DOHH2 (cell line): ENCODE results near the gene TMEM14C.

ENCODE experiments used
- H3F3A ChIP-seq: fragments of 200-600 bp; sonication (generic), shearing (Covaris generic); 2 replicates; pipeline ENCODE4 v1.6.0; 2016; ENCODE audit warnings: antibody characterized with exemption, mild to moderate bottlenecking; ENCODE audit not compliant: control insufficient read depth, insufficient read depth
- H3K27ac ChIP-seq: fragments of 200-600 bp; sonication (generic); 2 replicates; pipeline ENCODE4 v1.5.1; 2014; ENCODE audit warnings: low read depth, mild to moderate bottlenecking, low read length, moderate library complexity
- H3K27me3 ChIP-seq: fragments of 200-600 bp; sonication (generic); 2 replicates; pipeline ENCODE4 v1.6.1; 2014; ENCODE audit warnings: mild to moderate bottlenecking, low read length, mixed read lengths; ENCODE audit not compliant: control insufficient read depth
- H3K36me3 ChIP-seq: fragments of 200-600 bp; sonication (generic); 2 replicates; pipeline ENCODE4 v1.6.1; 2014; ENCODE audit warnings: mild to moderate bottlenecking, low read length, moderate library complexity, mixed read lengths; ENCODE audit not compliant: control insufficient read depth
- H3K4me1 ChIP-seq: fragments of 200-600 bp; sonication (generic); 2 replicates; pipeline ENCODE4 v1.6.1; 2014; ENCODE audit warnings: mild to moderate bottlenecking, low read length, mixed read lengths; ENCODE audit not compliant: control insufficient read depth
- H3K4me2 ChIP-seq: fragments of 200-600 bp; sonication (generic); 2 replicates; pipeline ENCODE4 v1.6.0; 2014; ENCODE audit warnings: mild to moderate bottlenecking, low read length, moderate library complexity
- H3K4me3 ChIP-seq: fragments of 200-600 bp; sonication (generic); 2 replicates; pipeline ENCODE4 v1.5.1; 2014; ENCODE audit warnings: mild to moderate bottlenecking, low read length, mixed read lengths
- H3K79me2 ChIP-seq: fragments of 200-600 bp; sonication (generic); 2 replicates; pipeline ENCODE4 v1.6.1; 2014; ENCODE audit warnings: mild to moderate bottlenecking, low read length, mixed read lengths; ENCODE audit not compliant: control insufficient read depth
- H3K9me2 ChIP-seq: fragments of 200-600 bp; sonication (generic); replicated peaks from 2 replicates; pipeline ENCODE4 v1.6.1; 2014; ENCODE audit warnings: mild to moderate bottlenecking, low read length, mixed read lengths; ENCODE audit not compliant: control insufficient read depth
- H3K9me3 ChIP-seq: fragments of 200-600 bp; sonication (generic); 2 replicates; pipeline ENCODE4 v1.6.1; 2014; ENCODE audit warnings: antibody characterized with exemption, low read length, mixed read lengths; ENCODE audit not compliant: control insufficient read depth, insufficient read depth
- H4K20me1 ChIP-seq: fragments of 200-600 bp; sonication (generic); 2 replicates; pipeline ENCODE4 v1.6.0; 2014; ENCODE audit warnings: low read depth, mild to moderate bottlenecking, antibody characterized with exemption, low read length, moderate library complexity; ENCODE audit not compliant: control insufficient read depth, insufficient read depth
- EZH2phosphoT487 ChIP-seq: fragments of 200-600 bp; sonication (generic); IDR thresholded peaks from 2 replicates; pipeline ENCODE4 v1.6.1; 2017; ENCODE audit warnings: borderline replicate concordance, mild to moderate bottlenecking, antibody characterized with exemption, low read length, moderate library complexity, mixed read lengths
- TF ChIP-seq, protein P1 (sequence below): fragments of 200-600 bp; sonication (generic); IDR thresholded peaks from one replicate; pipeline ENCODE4 v1.5.1; 2014; ENCODE audit warnings: antibody characterized with exemption, mild to moderate bottlenecking, low read depth, low read length; ENCODE audit not compliant: poor library complexity, severe bottlenecking

TMEM14C gene

DNA sequence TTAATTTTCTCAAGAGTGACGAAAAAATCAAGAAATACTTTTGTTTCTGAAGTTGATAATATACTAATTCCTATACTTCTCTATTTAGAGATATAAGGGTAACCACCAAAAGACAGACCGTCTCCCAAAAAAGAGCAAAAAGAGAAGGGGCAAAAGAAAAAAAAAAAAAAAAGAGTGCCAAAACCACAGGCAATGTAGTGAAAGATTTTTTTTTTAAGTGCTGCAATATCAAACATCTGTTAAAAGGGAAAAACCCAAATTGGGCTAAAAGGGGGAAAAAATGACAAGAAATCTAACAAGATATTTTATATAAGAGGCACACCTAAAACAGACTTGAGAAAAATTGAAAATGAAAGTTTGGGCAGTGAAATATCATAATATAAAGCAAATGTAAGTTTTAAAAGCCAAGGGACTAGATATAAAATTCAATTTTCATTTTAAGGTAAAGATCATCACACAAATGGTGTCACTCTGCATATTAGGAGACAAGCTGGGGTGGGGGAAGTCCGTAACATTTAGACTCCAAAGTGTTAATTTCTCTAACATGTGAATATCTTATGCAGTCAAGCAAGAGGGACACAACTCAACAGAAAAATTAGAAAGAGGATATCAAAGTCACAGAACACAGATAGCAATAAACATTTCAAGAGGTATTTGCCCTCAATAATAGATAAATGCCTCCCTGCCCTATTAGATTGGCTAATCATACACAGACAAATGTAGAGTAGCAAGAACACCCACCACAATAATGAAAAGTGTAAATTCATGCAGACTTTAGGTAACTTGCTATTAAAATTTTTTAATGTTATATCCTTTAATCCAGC lies 37.6 kb upstream of the TMEM14C start:
- H3K36me3 ChIP-seq: no peaks in the 10 kb centered on the region
- TF ChIP-seq EZH2phosphoT487: no peak
- TF ChIP-seq, protein P1, sequence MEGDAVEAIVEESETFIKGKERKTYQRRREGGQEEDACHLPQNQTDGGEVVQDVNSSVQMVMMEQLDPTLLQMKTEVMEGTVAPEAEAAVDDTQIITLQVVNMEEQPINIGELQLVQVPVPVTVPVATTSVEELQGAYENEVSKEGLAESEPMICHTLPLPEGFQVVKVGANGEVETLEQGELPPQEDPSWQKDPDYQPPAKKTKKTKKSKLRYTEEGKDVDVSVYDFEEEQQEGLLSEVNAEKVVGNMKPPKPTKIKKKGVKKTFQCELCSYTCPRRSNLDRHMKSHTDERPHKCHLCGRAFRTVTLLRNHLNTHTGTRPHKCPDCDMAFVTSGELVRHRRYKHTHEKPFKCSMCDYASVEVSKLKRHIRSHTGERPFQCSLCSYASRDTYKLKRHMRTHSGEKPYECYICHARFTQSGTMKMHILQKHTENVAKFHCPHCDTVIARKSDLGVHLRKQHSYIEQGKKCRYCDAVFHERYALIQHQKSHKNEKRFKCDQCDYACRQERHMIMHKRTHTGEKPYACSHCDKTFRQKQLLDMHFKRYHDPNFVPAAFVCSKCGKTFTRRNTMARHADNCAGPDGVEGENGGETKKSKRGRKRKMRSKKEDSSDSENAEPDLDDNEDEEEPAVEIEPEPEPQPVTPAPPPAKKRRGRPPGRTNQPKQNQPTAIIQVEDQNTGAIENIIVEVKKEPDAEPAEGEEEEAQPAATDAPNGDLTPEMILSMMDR: no peak
- no peaks in the 10 kb centered on the region for H3K9me2 ChIP-seq
- no peak overlapping the region for H3K4me3 ChIP-seq
- no peaks in the 10 kb centered on the region for H3K4me1 ChIP-seq
- H3K4me2 ChIP-seq: no peak overlapping the region
- H3K9me3 ChIP-seq: 0 out of 2 replicates have a peak, but pooled peaks cover 4% of the 10 kb centered on the region
- H3K79me2 ChIP-seq: no peaks in the 10 kb centered on the region
- H4K20me1 ChIP-seq: no peaks in the 10 kb centered on the region
- H3F3A ChIP-seq: 0 out of 2 replicates have a peak, but pooled peaks cover 3% of the 10 kb centered on the region
- H3K27me3 ChIP-seq: peaks cover 6% of the 10 kb centered on the region; the same call in 1 of the 2 replicates
- no peak overlapping the region for H3K27ac ChIP-seq

DNA sequence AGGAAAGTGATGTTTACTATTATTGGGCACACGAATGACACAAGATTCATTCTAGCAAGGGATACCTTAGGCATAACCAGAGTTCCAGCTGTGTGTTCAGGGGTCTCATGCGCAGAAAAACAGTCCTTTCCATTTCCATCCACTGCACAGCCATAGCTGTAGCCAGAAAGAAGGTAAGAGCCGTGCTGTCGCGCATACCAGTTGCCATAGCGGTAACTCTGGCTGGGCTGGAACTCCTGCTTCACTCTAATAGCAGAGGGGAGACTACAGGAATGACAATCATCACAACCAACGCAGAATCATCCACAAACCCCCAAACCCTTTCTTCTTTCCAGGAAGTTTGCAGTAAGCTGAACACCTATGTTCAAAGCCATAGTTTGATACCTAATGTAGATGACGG lies 36.0 kb upstream of the TMEM14C start:
- no peak overlapping the region for H3K4me3 ChIP-seq
- H4K20me1 ChIP-seq: no peaks in the 10 kb centered on the region
- no peak overlapping the region for H3K27ac ChIP-seq
- no peaks in the 10 kb centered on the region for H3K9me2 ChIP-seq
- H3F3A ChIP-seq: peaks cover 3% of the 10 kb centered on the region; the same call in 1 of the 2 replicates
- H3K27me3 ChIP-seq: peaks cover 6% of the 10 kb centered on the region; the same call in 1 of the 2 replicates
- H3K79me2 ChIP-seq: no peaks in the 10 kb centered on the region
- no peaks in the 10 kb centered on the region for H3K4me1 ChIP-seq
- H3K36me3 ChIP-seq: no peaks in the 10 kb centered on the region
- H3K4me2 ChIP-seq: no peak overlapping the region
- H3K9me3 ChIP-seq: 0 out of 2 replicates have a peak, but pooled peaks cover 1% of the 10 kb centered on the region
- TF ChIP-seq, protein P1: no peak
- TF ChIP-seq EZH2phosphoT487: no peak

DNA sequence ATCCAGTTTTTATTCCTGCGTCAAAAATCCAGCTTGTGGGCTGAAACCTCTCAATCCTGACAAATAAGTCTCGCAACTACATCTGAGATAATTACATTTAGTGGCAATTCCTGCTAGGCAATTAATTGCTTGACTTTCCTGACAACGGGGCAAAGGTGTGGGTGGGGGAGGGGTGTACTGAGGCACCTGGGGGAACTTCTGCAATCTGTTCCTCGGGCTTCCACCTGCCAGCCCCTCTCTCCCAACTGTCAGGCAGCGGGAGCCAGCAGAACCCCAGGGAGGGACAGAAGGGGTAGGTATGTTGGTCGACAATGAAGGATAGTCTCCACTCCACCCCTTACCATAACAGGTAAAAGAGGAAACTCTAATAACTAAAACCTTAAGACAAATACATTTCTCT lies 35.3 kb upstream of the TMEM14C start:
- Histone ChIP-seq H3K36me3 (no peaks in the 10 kb centered on the region), H4K20me1 (no peaks in the 10 kb centered on the region), H3K9me3 (no peaks in the 10 kb centered on the region), H3K27ac (no peak overlapping the region), H3K4me3 (no peak overlapping the region), H3K4me1 (no peaks in the 10 kb centered on the region; the same call in 1 of the 2 replicates), H3K9me2 (no peaks in the 10 kb centered on the region), H3K79me2 (peaks cover 1% of the 10 kb centered on the region; the same call in 1 of the 2 replicates), H3F3A (peaks cover 3% of the 10 kb centered on the region; the same call in 1 of the 2 replicates), H3K27me3 (peaks cover 6% of the 10 kb centered on the region; the same call in 1 of the 2 replicates), H3K4me2 (no peak overlapping the region)
- TF ChIP-seq EZH2phosphoT487: no peak
- TF ChIP-seq, protein P1: no peak
